ENCODE data around the gene CDH4.

DNA sequence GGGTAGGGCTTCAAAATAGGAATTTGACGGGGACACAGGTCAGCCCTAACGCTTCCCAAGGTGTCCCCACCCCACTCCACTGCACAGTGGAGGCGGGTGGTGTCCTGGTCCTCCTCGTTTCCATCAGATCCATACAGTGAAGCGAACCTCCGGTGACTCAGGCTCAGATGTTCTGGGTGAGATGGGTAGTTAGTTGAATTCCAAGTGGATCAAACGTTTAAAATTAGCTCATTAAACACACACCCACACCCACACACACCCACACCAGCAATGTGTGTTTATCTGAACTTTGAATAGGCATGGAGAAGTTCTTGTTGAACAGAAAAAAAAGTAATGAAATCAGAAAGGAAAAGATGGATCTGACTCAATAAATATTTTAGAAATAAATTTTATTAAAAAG lies 58.9 kb downstream of the CDH4 start:
- no peak for TF ChIP-seq CTCF (conservative IDR thresholded peaks at IDR 0.05; ENCODE audit: low read length)
- TF ChIP-seq EZH2phosphoT487 (IDR thresholded peaks at IDR 0.05; ENCODE audit: borderline replicate concordance, low read depth, low read length), result no peak

Measured in OCI-LY7 (cell line).